ENCODE data around the gene ELAC1. TPM values are rescaled to one million over a fixed set of nuclear protein-coding genes. Genes with fewer than 3 reads are reported as not detected.

Gene ELAC1
- total and polyA plus RNA-seq, 5 donors: 4.9 to 8.6 (median 5.6) TPM

Other genes with a start within 250 kb of the ELAC1 start
- gene MRO, start 148.0 kb upstream of the ELAC1 start, total RNA-seq: 1 to 10 TPM; 5.2 to 8.7 (median 7.9) TPM
- gene MRO, start 148.0 kb upstream of the ELAC1 start, polyA plus RNA-seq: 5.8 TPM
- 100 to 1,000 TPM in 3 of 4 donors, 10 to 100 TPM in 1; 91.0 to 126 (median 118) TPM for gene ME2, start 88.9 kb upstream of the ELAC1 start, total RNA-seq
- gene ME2, start 88.9 kb upstream of the ELAC1 start, polyA plus RNA-seq: 94.7 TPM
- gene SMAD4, start 62.2 kb downstream of the ELAC1 start, total RNA-seq: 10 to 100 TPM; 85.8 to 98.2 (median 92.7) TPM
- gene SMAD4, start 62.2 kb downstream of the ELAC1 start, polyA plus RNA-seq: 14.8 TPM
- 10 to 100 TPM; 17.3 to 22.2 (median 20.3) TPM for gene MEX3C, start 229.6 kb downstream of the ELAC1 start, total RNA-seq
- gene MEX3C, start 229.6 kb downstream of the ELAC1 start, polyA plus RNA-seq: 9.2 TPM